CD4-positive, alpha-beta T cell treated with Interleukin-15 for 4 hours (primary cell): ENCODE measurements around the gene ASB8.
A peak's percentile ranks its signal among the peaks of the same experiment; 100 is the strongest.

Experiments used
- DNase-seq: peaks from one replicate; pipeline ENCODE4 v3.0.0-alpha.2; 2020; ENCODE audit warnings: low spot score

ASB8 gene, protein sequence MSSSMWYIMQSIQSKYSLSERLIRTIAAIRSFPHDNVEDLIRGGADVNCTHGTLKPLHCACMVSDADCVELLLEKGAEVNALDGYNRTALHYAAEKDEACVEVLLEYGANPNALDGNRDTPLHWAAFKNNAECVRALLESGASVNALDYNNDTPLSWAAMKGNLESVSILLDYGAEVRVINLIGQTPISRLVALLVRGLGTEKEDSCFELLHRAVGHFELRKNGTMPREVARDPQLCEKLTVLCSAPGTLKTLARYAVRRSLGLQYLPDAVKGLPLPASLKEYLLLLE

DNA sequence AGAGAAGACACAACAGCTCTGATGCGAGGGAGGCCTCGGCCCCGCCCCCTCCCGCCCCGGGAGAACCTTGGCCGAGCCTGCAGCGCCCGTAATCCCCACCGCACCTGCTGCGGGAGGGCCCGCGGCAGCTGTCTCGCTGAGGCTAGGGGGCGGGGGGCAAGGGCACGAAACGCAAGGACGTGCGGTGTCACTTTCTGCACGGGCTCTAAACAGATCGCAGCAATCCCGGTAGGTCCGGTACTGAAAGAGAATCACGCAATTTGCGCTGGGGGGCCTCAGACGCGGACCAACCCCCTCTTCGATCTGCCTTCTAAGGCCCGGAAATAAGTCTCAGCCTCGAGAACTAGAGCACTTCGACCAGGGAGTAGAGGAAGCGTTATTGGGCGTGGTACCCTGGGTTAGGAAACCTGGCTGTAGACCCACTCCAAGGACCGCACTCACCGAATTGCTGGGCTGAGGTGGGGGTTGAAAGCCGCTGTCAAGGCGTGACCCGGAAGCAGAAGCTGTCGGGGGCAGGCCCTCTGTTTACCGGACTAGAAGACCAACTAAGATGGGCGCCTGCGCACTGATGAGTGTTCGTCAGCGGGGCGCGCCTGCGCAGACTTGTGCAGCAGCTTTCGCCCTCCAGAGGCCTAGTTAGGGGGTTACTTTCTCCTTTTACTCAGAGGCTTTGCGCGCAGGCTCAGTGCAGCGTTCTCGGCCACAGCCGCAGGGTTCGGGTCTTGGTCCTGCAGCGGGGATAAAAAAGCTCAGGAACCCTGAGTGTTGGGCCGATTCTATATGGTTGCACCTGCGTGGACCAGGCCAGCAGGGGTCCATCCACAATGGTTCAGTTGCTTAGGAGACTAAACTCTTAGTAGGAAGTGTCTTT is at the start of gene ASB8:
Gene ASB8 (minus strand): TSS at position 498 of the 871 bp plus-strand sequence. CDS start 4,019 bp downstream, outside the sequence.
- peak; percentile 99 for DNase-seq

DNA sequence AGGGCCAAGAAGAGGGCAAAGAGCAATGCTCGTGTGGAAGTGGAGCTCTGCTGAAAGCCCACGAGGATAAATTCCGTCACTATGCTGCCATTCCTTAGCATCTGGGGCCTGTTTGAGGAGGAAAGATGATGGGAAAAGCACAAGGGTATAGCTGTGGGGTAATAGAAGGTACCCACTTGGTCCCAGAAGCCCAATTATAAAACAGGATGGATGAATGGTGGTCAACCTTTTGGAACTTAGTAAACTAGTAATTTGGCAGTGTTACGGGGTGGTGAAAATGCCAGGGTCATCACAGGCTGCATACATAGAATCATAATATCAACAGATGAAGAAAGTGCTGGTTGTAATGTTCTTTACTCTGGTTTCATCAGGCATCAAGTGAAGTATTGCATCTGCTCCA is 45.9 kb upstream of the ASB8 start, which contains the start of gene OR10AD1:
Gene OR10AD1 (minus strand): TSS at position 101 of the 400 bp plus-strand sequence. CDS start 0 bp downstream, at position 101.
- no peak for DNase-seq

DNA sequence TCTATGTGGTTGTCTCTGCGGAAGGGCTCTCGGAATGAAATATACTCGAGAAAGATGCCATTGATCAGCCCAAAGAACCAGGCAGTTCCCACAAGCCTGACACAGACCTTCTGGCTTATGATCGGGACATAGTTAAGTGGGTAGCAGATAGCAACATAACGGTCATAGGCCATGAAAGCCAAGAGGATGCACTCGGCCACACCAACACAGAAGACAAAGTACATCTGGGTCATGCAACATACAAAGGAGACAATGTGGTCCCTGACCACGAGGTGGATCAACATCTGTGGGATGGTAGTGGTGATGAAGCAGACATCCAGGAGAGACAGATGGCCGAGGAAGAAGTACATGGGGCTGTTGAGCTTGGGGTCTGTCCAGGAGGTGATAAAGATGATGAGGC is 45.5 kb upstream of the ASB8 start:
- DNase-seq: no peak

DNA sequence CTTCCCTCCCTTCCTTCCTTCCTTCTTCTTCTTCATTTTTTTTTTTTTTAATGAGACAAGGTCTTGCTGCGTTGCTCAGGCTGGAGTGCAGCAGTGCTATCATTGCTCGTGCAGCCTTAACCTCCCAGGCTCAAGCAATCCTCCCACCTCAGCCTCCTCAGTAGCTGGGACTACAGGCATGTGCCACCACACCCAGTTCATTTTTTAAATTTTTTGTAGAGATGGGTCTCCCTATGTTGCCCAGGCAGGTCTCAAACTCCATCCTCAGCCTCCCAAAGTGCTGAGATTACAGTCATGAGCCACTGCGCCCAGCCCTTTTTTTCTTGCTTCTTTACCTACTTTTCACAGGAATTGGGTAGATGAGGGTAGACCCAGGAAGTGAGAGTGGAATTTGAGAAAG is 44.2 kb upstream of the ASB8 start:
- DNase-seq: no peak

DNA sequence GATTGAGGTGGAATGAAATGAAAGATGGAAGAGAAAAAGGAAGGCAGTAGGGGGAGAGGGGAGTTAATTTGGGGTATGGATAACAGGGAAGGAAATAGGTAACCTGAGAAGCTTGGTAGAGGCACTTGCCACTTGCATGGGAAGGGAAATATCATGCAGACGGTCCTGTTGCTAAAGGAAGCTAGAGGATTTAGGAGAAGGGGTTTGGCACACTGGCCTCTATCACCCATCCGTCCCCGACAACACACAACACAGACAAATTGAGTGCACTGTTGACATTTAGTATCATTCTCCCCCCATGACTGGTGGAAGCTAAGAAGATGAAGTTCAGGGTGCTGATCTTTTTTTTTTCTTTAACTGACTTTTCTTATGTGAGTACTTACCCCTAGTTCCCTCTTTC is 43.8 kb upstream of the ASB8 start:
- DNase-seq: no peak

DNA sequence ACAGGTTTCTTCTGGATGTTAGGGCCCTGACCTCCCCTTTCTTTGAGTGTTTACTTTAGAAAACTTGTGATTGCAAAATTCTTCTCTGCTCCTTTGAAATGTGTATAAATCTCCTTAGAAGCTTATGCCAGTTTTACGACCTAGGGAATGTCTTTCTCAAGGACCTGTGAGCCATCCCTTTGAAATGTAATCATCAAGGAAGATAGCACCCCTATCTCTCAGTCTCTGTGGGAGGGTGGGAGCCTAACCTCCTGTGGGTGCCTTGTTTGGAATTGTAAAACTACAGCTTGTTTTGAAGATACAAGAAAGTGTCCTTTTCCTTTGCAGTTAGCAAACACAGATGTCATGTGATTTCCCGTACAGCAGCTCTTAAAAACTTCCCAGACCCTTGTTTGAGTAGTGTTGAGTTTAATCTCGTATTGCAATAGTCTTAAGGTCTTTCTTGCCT is 42.5 kb upstream of the ASB8 start:
- DNase-seq: peak; percentile 16

DNA sequence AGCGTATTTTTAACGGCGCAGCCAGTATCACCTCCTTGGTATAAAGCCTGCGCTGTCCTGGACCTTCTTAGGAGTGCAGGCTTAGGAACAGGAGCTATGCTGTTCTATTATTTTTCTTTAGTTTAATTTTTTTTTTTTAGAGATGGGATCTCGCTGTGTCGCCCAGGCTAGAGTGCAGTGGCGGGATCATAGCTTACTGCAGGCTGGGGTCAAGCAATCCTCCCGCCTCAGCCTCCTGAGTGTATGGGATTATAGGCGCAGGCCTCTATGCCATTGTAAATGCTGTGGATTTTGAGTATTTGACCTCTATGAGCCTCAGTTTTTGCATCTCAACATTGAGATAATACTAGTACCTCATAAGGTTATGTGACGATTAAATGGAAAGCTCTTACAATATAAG is 41.7 kb upstream of the ASB8 start:
- no peak for DNase-seq

DNA sequence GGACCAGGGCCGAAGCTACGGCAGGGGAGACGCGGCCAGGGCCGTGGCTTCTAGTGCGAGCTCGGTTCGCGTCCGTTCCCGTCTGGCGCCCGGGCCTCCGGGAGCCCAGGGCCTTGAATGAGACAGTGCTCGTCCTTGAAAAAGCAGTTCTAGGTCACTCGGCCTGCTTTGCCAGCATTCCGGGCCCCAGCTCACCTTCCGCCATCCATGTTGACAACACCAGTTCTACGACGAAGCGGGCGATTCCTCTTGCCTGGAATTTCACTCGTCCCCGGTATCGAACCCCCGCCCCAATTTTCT is 41.3 kb upstream of the ASB8 start:
- peak; percentile 23 for DNase-seq

DNA sequence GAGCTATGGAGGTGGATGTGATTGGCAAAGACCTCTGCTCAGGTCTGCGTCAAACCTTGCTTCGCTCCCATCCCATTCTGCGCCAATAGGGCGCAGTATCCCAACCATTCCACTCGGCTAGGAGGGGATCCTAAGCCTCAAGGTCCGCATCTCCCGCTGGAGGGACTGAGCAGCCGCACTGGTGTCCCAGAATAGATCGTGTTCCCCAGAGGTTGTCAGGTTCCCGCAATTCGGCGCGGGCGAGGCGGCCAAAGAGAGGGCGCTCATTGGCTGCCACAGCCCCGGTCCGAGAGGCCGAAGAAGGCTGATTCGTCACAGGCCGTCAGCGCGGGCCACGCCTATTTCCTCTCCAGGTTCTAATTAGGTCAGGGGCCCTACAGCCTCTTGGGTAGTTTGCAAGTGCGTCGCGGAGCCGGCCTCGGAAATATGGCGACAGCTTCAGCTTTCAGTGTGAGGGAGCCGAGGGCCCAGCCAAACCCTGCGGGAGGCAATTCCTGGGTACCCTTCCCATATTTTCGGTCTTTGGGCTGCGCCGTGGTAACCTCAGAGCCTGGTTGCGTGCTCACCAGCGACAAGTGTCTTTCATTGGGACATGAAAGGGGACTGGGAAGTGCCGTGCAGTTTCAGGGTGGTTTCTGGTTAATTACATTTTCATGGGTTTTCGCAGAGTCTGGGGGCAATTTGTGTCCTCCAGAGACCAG is 40.8 kb upstream of the ASB8 start:
- DNase-seq: peak; percentile 91

DNA sequence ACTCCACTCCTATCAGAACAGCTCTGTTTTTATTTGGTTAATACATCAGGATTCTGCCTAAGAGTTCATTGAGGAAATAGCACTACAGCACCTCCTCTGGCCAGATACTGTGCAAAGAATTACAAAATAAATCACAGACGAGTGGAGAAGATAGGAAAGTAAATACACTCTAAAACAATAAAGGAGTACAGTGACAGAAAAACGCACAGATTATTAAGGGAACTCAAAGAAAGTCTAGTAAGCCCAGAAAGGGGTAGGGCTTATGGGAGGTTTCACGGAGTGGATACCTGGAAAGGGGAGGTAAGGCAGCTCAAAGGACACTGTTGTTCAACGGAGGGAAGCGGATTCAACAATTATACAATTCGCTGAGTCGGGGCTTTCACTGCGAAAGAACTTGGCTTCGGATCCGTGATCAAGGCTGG is 40.2 kb upstream of the ASB8 start:
- peak; percentile 40 for DNase-seq

DNA sequence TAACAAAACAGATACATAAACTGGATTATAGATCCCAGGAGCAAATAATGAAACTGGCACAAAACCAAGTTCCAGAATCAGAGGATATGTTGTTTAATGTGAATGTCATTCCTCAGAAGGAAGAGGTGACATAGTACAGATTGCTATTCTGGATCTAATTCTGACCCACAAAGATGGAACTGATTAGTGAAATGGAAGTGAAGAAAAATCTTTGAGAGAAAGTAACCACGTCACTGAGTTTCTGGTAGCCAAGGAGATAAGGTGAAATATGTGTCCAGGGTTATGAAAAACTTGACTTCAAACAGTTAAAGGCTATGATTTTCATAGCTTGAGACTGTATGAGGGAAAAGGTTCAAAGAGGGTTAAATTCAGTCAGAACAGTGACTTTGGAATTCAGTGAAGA is 37.5 kb upstream of the ASB8 start:
- DNase-seq: no peak

DNA sequence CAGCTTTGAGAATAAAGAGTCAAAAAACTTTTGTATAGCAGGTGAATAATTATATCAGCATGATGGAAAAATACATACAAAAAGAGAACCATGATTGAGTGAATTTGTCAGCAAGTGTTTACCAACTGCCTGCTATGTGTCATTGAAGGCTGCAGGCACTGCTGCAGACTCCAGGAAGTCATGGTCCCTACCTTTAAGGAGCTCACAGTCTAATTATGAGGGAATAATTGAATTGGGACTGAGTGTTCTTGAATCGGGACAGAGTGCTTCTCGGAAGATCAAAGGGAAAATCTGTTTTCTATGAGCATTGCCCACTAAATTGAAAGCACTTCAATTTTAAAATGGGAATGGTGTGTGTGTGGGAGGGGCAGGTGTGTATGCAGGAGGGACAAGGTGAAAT is 36.3 kb upstream of the ASB8 start:
- no peak for DNase-seq

DNA sequence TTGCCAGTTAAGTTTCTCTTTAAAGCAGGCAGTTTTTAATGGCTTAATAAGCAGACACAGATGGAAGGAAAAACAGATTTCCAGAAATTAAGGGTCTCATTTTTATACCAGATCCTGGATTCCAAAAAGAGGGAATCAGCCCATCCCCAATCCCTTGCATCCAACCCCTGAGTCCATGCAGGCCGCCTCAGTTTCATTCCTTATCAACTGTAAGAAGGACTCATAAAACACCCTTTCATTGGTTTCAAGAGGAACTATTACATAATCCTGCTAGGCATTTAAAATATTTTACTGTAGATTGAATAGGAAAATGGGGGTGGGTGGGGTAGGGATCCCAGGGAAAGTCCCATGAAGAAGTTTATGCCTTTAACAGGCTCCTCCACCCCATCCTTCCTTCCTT is 35.5 kb upstream of the ASB8 start:
- DNase-seq: no peak

DNA sequence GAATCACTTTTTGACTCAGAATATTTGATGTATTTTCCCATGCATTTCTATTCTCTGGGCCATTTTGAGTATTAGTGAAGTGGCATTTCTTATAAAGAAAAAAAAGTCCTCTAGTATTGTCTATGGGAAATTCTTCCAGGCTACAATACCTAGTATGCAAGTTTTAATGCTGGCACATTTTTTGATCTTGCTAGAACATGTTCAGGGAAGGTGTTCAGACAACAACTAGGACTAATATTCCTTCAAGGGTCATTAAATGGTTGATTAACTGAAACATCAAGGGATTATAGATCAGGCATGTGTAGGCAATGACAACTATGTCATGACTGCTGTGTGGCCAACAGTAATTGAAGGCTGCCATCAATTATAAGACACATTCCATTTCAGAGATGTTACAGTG is 33.8 kb upstream of the ASB8 start:
- DNase-seq: no peak

DNA sequence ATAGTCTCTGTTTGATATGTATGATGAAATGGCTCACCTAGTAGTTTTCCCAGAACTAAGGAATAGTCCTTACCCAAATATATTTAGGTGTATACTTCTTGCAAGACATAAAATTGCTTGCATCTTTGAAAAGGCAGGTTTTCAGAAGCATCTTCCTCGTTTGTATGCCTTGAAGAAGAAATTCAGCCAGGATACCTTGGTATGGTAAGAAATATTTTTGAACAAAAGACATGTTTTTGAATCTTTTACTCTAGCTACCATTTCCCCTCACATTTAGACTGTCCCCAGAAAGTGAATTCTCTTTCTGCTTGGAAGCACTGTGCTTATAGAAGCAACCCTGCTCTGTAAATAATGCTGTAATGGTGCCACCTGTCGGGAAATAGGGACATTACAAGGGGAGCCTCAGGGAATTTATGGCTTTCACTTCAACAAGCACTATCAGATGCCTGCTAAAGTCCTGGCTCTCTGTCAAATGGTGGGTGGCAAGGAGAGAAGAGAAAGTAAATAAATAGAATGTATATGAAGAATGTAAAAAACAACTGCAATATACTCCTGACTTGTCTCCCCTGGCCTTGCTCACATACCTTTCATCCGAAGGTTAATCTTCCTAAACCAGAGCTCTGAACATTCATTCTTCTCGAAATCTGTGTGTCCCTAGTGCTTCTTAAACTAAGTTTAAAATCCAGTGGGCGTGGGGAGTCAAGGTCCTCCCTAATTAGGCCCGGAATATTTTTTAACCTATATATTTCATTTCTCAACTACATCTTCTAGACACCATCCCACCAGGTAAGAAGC is 32.2 kb upstream of the ASB8 start:
- DNase-seq: peak; percentile 79

DNA sequence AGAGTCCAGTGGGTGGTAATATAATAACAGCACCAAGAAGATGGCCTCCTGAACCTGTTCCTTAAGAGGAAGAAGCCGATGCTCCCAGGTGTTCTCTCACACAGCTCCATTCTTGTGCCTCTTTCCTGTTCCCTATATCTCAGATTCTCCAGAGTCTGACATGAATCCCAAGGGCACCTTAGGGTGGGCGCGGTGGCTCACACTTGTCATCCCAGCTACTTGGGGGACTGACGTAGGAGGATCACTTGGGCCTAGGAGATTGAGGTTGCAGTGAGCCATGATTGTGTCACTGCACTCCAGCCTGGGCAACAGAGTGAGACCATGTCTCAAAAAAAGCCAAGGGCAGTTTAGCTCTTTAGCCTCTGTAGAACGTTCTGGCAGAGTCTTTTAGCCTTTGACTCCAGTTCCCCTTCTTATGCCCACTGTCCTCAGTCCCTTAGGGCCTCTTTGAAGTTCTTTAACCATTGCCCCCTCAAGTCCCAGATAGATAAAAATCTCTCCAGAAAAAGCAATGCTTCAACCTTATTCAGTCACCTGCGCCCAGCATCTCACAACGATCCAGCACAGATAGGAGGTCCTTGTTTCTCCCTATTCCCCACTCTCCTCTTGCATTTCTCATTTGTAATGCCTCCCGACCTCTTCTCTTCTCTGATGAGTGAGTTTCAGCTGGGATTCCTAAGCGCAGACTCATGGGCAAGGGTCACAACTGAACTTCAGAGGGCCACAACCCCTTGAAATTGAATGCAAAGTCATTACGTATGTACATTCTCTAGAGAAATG is 30.8 kb upstream of the ASB8 start:
- DNase-seq: no peak

DNA sequence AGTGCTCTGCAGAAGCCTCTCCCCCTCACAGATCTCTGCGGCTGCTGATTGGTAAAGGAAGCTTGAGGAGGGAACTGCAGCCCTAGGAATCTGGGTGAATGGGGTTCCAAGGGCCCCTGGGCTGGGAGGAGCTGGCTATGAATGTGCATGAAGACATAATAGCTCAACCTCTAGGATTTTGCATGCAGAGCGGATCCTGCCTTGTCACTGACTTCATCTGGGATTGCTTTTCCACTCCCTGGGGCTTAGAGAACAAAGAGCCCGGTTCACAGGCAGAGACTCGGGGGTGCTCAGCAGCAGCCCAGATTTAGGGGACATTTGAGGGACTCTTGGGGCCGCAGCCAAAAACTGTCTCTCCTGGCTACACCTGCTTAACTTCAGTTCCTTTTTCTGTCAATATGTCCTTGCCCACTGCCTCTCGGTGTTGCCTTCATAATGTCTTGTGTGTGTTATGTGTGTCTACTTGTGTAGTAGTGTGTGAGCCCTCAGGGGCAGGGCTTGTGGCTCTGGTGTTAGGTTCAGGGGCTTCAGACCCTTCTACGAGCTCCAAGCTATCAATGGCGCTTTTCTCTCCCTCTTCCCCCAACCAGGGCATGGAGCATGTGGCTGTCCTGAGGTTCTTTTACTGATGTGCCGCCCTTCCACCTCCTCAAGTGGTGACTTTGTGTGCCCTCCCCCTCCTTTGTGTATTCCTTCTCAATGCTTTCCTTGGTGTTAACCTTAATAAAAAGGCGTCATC is 28.0 kb upstream of the ASB8 start:
- DNase-seq: no peak

DNA sequence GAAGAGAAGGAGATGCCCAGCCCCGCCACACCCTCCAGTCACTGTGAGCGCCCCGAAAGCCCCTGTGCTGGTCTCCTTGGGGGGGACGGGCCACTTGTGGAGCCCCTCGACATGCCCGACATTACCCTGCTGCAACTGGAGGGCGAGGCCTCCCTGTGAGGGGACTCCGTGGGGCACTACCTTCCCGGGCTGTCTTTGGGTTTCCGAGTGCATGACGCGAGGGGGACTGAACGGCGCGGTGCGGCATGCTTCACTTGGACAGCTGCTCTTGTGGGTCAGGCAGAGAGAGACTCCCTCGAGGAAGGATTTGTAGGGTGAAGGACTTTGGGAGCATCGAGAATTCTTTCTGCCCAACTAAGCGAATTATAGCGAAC is 27.2 kb upstream of the ASB8 start:
- DNase-seq: no peak

DNA sequence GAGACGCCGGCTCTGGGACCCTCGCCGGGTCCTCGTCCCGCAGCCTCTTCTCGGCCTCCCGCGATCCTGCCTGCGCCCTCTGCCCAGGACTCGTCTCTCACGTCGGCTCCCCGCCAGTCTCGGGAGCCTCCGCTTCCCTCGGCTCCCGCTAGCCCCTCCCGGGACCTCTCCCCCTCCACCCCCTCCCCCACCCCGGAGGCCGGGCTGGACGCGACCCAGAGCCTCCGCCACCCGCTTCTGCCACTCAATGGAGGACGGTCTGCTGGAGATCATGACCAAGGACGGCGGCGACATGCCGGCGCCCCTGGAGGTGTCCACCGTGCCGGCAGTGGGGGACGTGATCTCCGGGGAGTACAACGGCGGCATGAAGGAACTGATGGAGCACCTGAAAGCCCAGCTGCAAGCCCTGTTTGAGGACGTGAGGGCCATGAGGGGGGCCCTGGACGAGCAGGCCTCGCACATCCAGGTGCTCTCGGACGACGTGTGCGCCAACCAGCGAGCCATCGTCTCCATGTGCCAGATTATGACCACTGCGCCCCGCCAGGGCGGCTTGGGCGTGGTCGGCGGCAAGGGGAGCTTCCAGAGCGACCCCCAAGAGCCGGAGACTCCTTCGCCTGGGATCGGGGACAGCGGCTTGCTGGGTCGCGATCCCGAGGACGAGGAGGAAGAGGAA is 26.7 kb upstream of the ASB8 start:
- no peak for DNase-seq
